Hepatocyte (in vitro differentiated cells): ENCODE results near the gene HDHD3. TPM values are rescaled to one million over a fixed set of nuclear protein-coding genes. Genes with fewer than 3 reads are reported as not detected.

Experiments used
- DNase-seq: peaks from one replicate; pipeline ENCODE4 v3.0.0-alpha.2; 2016; ENCODE audit warnings: low spot score
- H2AFZ ChIP-seq: fragments of 200-600 bp; sonication (generic); 2 replicates; pipeline ENCODE4 v1.6.0; 2016; ENCODE audit warnings: antibody characterized with exemption, mild to moderate bottlenecking
- H3K27ac ChIP-seq: fragments of 200-600 bp; sonication (generic); 2 replicates; pipeline ENCODE4 v1.5.1; 2016; ENCODE audit warnings: mild to moderate bottlenecking
- H3K27me3 ChIP-seq: fragments of 200-600 bp; sonication (generic); 2 replicates; pipeline ENCODE4 v1.6.1; 2016
- H3K36me3 ChIP-seq: fragments of 200-600 bp; sonication (generic); replicated peaks from 2 replicates; pipeline ENCODE4 v1.5.1; 2016; ENCODE audit warnings: low read depth; ENCODE audit not compliant: insufficient read depth
- H3K4me1 ChIP-seq: fragments of 200-600 bp; sonication (generic); 2 replicates; pipeline ENCODE4 v1.5.1; 2016; ENCODE audit warnings: mild to moderate bottlenecking, moderate library complexity; ENCODE audit not compliant: insufficient read depth
- H3K4me2 ChIP-seq: fragments of 200-600 bp; sonication (generic); 2 replicates; pipeline ENCODE4 v1.6.0; 2016
- H3K4me3 ChIP-seq: fragments of 200-600 bp; sonication (generic); 2 replicates; pipeline ENCODE4 v1.5.1; 2016; ENCODE audit warnings: mild to moderate bottlenecking
- H3K79me2 ChIP-seq: fragments of 200-600 bp; sonication (generic); 2 replicates; pipeline ENCODE4 v1.6.0; 2017; ENCODE audit warnings: mild to moderate bottlenecking
- H3K9me2 ChIP-seq: fragments of 200-600 bp; sonication (generic); replicated peaks from 2 replicates; pipeline ENCODE4 v1.6.0; 2017; ENCODE audit warnings: mild to moderate bottlenecking; ENCODE audit not compliant: insufficient read depth
- H3K9me3 ChIP-seq: fragments of 200-600 bp; sonication (generic); 2 replicates; pipeline ENCODE4 v1.5.1; 2016; ENCODE audit warnings: low read depth, mild to moderate bottlenecking
- H4K20me1 ChIP-seq: fragments of 200-600 bp; sonication (generic); 2 replicates; pipeline ENCODE4 v1.6.0; 2016; ENCODE audit warnings: mild to moderate bottlenecking; ENCODE audit not compliant: insufficient read depth, poor library complexity, severe bottlenecking
- EZH2 ChIP-seq: fragments of 200-600 bp; sonication (generic); IDR thresholded peaks from 2 replicates; pipeline ENCODE4 v1.6.1; 2016; ENCODE audit warnings: antibody characterized with exemption, mild to moderate bottlenecking, borderline replicate concordance
- EZH2phosphoT487 ChIP-seq: fragments of 200-600 bp; sonication (generic); IDR thresholded peaks from one replicate; pipeline ENCODE4 v1.6.1; 2018; ENCODE audit warnings: antibody characterized with exemption, mild to moderate bottlenecking, low read depth, moderate library complexity; ENCODE audit not compliant: unreplicated experiment, severe bottlenecking
- WGBS: methylation state at CpG from one replicate; pipeline ENCODE4 v1.1.6; 2016; ENCODE audit warnings: low lambda C conversion rate; ENCODE audit errors: missing lambda C conversion rate; 5-methylcytosine and 5-hydroxymethylcytosine counted together
- polyA plus RNA-seq: library from polyadenylated mRNA; unstranded; fragments of >200 nt; fragmentation: Nextera tagmentation; extraction: Ambion mirVana; gene quantifications from 2 replicates; pipeline ENCODE4 v1.2.1, GENCODE V29; 2016
- total RNA-seq: library from RNA; depleted of rRNA; stranded (reverse); fragments of >200 nt; gene quantifications from 2 replicates; pipeline ENCODE4 v1.2.3, GENCODE V29; 2014
- TF ChIP-seq, protein P1 (sequence below): fragments of 200-600 bp; sonication (generic); IDR thresholded peaks from 2 replicates; pipeline ENCODE4 v1.5.1; 2016; ENCODE audit warnings: antibody characterized with exemption, mild to moderate bottlenecking; ENCODE audit not compliant: poor library complexity

HDHD3 gene
- total and polyA plus RNA-seq, 2 experiments from 2014 or later, result 96.8 to 110 TPM

DNA sequence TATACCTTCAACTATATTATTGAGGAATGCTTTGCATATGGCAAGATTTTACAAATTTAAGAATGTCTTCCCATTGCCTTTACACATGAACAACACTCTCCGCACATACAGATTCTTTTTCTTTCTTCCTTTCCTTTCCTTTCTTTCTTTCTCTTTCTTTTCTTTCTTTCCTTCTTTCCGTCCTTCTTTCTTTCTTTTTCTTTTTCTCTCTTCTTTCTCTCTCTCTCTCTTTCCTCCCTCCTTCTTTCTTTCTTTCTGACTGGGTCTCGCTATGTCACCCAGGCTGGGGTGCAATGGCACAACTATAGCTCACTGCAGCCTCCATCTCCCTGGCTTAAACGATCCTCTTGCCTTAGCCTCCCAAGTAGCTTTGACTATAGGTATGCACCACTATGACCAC, 50.6 kb downstream of the HDHD3 start:
- Histone ChIP-seq H2AFZ (no peak overlapping the region), H3K27me3 (no peaks in the 10 kb centered on the region), H3K4me3 (no peak overlapping the region), H3K27ac (no peak overlapping the region), H3K36me3 (no peaks in the 10 kb centered on the region), H3K9me2 (no peaks in the 10 kb centered on the region), H3K9me3 (no peaks in the 10 kb centered on the region), H4K20me1 (no peaks in the 10 kb centered on the region), H3K4me2 (no peak overlapping the region), H3K79me2 (no peaks in the 10 kb centered on the region), H3K4me1 (no peaks in the 10 kb centered on the region)
- no peak for DNase-seq
- TF ChIP-seq EZH2, result no peak
- TF ChIP-seq EZH2phosphoT487, result no peak
- TF ChIP-seq, protein P1, sequence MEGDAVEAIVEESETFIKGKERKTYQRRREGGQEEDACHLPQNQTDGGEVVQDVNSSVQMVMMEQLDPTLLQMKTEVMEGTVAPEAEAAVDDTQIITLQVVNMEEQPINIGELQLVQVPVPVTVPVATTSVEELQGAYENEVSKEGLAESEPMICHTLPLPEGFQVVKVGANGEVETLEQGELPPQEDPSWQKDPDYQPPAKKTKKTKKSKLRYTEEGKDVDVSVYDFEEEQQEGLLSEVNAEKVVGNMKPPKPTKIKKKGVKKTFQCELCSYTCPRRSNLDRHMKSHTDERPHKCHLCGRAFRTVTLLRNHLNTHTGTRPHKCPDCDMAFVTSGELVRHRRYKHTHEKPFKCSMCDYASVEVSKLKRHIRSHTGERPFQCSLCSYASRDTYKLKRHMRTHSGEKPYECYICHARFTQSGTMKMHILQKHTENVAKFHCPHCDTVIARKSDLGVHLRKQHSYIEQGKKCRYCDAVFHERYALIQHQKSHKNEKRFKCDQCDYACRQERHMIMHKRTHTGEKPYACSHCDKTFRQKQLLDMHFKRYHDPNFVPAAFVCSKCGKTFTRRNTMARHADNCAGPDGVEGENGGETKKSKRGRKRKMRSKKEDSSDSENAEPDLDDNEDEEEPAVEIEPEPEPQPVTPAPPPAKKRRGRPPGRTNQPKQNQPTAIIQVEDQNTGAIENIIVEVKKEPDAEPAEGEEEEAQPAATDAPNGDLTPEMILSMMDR, result no peak
- 94% methylated on average over 4 of the region's 4 CpGs for WGBS

Other genes starting within 250 kb of the HDHD3 start
- gene SLC31A2, start 226.0 kb downstream of the HDHD3 start, total RNA-seq, result 20.1 and 24.1 TPM in 2 replicates
- gene SLC31A2, start 226.0 kb downstream of the HDHD3 start, polyA plus RNA-seq, result 18.7 and 26.9 TPM in 2 replicates
- 13.7 and 17.7 TPM in 2 replicates for gene FKBP15, start 155.7 kb downstream of the HDHD3 start, total RNA-seq
- 7.7 and 14.5 TPM in 2 replicates for gene FKBP15, start 155.7 kb downstream of the HDHD3 start, polyA plus RNA-seq
- gene SLC31A1, start 155.4 kb downstream of the HDHD3 start, total RNA-seq, result 43.3 TPM in 2 replicates
- 24.5 and 29.7 TPM in 2 replicates for gene SLC31A1, start 155.4 kb downstream of the HDHD3 start, polyA plus RNA-seq
- 39.8 and 45.9 TPM in 2 replicates for gene CDC26, start 101.4 kb downstream of the HDHD3 start, total RNA-seq
- gene CDC26, start 101.4 kb downstream of the HDHD3 start, polyA plus RNA-seq, result 62.5 and 77.2 TPM in 2 replicates
- 23.4 and 27.3 TPM in 2 replicates for gene PRPF4, start 101.3 kb downstream of the HDHD3 start, total RNA-seq
- 24.1 and 28.8 TPM in 2 replicates for gene PRPF4, start 101.3 kb downstream of the HDHD3 start, polyA plus RNA-seq
- gene RNF183, start 73.6 kb downstream of the HDHD3 start, total RNA-seq, result 0.43 and 3.9 TPM in 2 replicates
- gene RNF183, start 73.6 kb downstream of the HDHD3 start, polyA plus RNA-seq, result 0.21 and 0.85 TPM in 2 replicates
- 1.4 and 3.7 TPM in 2 replicates for gene WDR31, start 36.7 kb downstream of the HDHD3 start, total RNA-seq
- 0.86 and 1.3 TPM in 2 replicates for gene WDR31, start 36.7 kb downstream of the HDHD3 start, polyA plus RNA-seq
- 4.8 and 6.1 TPM in 2 replicates for gene BSPRY, start 27.4 kb downstream of the HDHD3 start, total RNA-seq
- 12.0 TPM in 2 replicates for gene BSPRY, start 27.4 kb downstream of the HDHD3 start, polyA plus RNA-seq
- 27.1 and 27.8 TPM in 2 replicates for gene ALAD, start 24.3 kb upstream of the HDHD3 start, total RNA-seq
- 31.5 and 43.8 TPM in 2 replicates for gene ALAD, start 24.3 kb upstream of the HDHD3 start, polyA plus RNA-seq
- gene POLE3, start 33.7 kb upstream of the HDHD3 start, total RNA-seq, result 32.5 and 35.3 TPM in 2 replicates
- gene POLE3, start 33.7 kb upstream of the HDHD3 start, polyA plus RNA-seq, result 35.1 and 36.8 TPM in 2 replicates
- gene C9orf43, start 33.8 kb upstream of the HDHD3 start, total RNA-seq, result 0.36 and 0.53 TPM in 2 replicates
- gene C9orf43, start 33.8 kb upstream of the HDHD3 start, polyA plus RNA-seq, result 0.07 and 0.69 TPM in 2 replicates
- gene RGS3, start 86.7 kb upstream of the HDHD3 start, total RNA-seq, result 47.0 and 48.0 TPM in 2 replicates
- gene RGS3, start 86.7 kb upstream of the HDHD3 start, polyA plus RNA-seq, result 62.7 and 78.2 TPM in 2 replicates